SU-DHL-6 (cell line): ENCODE data around the gene EEF1AKMT3.

ENCODE experiments used
- H2AFZ ChIP-seq: fragments of 200-600 bp; sonication (generic); 2 replicates; pipeline ENCODE4 v1.6.1; 2014; ENCODE audit warnings: low read depth, mild to moderate bottlenecking, moderate library complexity, mixed read lengths, antibody characterized with exemption, low read length; ENCODE audit not compliant: severe bottlenecking
- H3F3A ChIP-seq: fragments of 200-600 bp; shearing (Covaris generic); 2 replicates; pipeline ENCODE4 v1.6.0; 2016; ENCODE audit warnings: antibody characterized with exemption, mild to moderate bottlenecking; ENCODE audit not compliant: insufficient read depth
- H3K27ac ChIP-seq: fragments of 200-600 bp; sonication (generic); 2 replicates; pipeline ENCODE4 v1.5.1; 2016; ENCODE audit warnings: low read depth, mild to moderate bottlenecking, low read length, moderate library complexity, mixed read lengths
- H3K27me3 ChIP-seq: fragments of 200-600 bp; sonication (generic), shearing (Covaris generic); 2 replicates; pipeline ENCODE4 v1.6.0; 2014; ENCODE audit warnings: mild to moderate bottlenecking, low read length
- H3K36me3 ChIP-seq: fragments of 200-600 bp; sonication (generic); 2 replicates; pipeline ENCODE4 v1.6.1; 2014; ENCODE audit warnings: mild to moderate bottlenecking, low read length, mixed read lengths
- H3K4me2 ChIP-seq: fragments of 300-600, 200-600 bp; shearing (Covaris generic), sonication (generic); 2 replicates; pipeline ENCODE4 v1.6.0; 2014; ENCODE audit warnings: low read length, low read depth, mild to moderate bottlenecking; ENCODE audit not compliant: poor library complexity, severe bottlenecking
- H3K4me3 ChIP-seq: fragments of 200-600 bp; sonication (generic); 2 replicates; pipeline ENCODE4 v1.5.1; 2014; ENCODE audit warnings: antibody characterized with exemption, low read length, mild to moderate bottlenecking, mixed read lengths; ENCODE audit not compliant: insufficient read depth, poor library complexity, severe bottlenecking
- H3K79me2 ChIP-seq: fragments of 200-600 bp; sonication (generic); 2 replicates; pipeline ENCODE4 v1.6.1; 2014; ENCODE audit warnings: mild to moderate bottlenecking, low read length, moderate library complexity; ENCODE audit not compliant: insufficient read depth
- H3K9ac ChIP-seq: fragments of 200-600 bp; sonication (generic); 2 replicates; pipeline ENCODE4 v1.7.0; 2014; ENCODE audit warnings: mild to moderate bottlenecking, low read length
- H3K9me2 ChIP-seq: fragments of 200-600 bp; sonication (generic); replicated peaks from 2 replicates; pipeline ENCODE4 v1.6.1; 2014; ENCODE audit warnings: low read length; ENCODE audit not compliant: insufficient read depth
- H3K9me3 ChIP-seq: fragments of 200-600 bp; sonication (generic); 2 replicates; pipeline ENCODE4 v1.6.1; 2014; ENCODE audit warnings: low read length, mixed read lengths; ENCODE audit not compliant: insufficient read depth
- H4K20me1 ChIP-seq: fragments of 200-600 bp; sonication (generic); 2 replicates; pipeline ENCODE4 v1.6.1; 2014; ENCODE audit warnings: low read depth, mild to moderate bottlenecking, antibody characterized with exemption, low read length, moderate library complexity, mixed read lengths
- CTCF ChIP-seq: fragments of 200-600 bp; sonication (generic); IDR thresholded peaks from one replicate; pipeline ENCODE4 v1.5.1; 2017; ENCODE audit warnings: antibody characterized with exemption, mild to moderate bottlenecking, low read length, moderate library complexity; ENCODE audit not compliant: insufficient read depth, poor library complexity, severe bottlenecking
- EZH2phosphoT487 ChIP-seq: fragments of 200-600 bp; sonication (generic), shearing (Covaris generic); conservative IDR thresholded peaks from 2 replicates; pipeline ENCODE4 v1.6.1; 2018; ENCODE audit warnings: mild to moderate bottlenecking, antibody characterized with exemption, low read length, moderate library complexity, mixed read lengths

Gene EEF1AKMT3

GRCh38 chr12:57735198-57735855, 37.1 kb upstream of the EEF1AKMT3 start:
- H3K4me2 ChIP-seq = no peak overlapping the region
- peaks cover 12% of the 10 kb centered on the region for H3K79me2 ChIP-seq
- H2AFZ ChIP-seq = no peak overlapping the region
- H3K9ac ChIP-seq = no peak overlapping the region
- H4K20me1 ChIP-seq = no peaks in the 10 kb centered on the region
- no peak overlapping the region for H3K4me3 ChIP-seq
- H3K27me3 ChIP-seq = no peaks in the 10 kb centered on the region
- H3K27ac ChIP-seq = no peak overlapping the region
- TF ChIP-seq CTCF (no peak), EZH2phosphoT487 (no peak)
- no peaks in the 10 kb centered on the region for H3K9me3 ChIP-seq
- no peaks in the 10 kb centered on the region; the same call in 1 of the 2 replicates for H3K36me3 ChIP-seq
- H3F3A ChIP-seq = no peaks in the 10 kb centered on the region
- H3K9me2 ChIP-seq = no peaks in the 10 kb centered on the region

DNA sequence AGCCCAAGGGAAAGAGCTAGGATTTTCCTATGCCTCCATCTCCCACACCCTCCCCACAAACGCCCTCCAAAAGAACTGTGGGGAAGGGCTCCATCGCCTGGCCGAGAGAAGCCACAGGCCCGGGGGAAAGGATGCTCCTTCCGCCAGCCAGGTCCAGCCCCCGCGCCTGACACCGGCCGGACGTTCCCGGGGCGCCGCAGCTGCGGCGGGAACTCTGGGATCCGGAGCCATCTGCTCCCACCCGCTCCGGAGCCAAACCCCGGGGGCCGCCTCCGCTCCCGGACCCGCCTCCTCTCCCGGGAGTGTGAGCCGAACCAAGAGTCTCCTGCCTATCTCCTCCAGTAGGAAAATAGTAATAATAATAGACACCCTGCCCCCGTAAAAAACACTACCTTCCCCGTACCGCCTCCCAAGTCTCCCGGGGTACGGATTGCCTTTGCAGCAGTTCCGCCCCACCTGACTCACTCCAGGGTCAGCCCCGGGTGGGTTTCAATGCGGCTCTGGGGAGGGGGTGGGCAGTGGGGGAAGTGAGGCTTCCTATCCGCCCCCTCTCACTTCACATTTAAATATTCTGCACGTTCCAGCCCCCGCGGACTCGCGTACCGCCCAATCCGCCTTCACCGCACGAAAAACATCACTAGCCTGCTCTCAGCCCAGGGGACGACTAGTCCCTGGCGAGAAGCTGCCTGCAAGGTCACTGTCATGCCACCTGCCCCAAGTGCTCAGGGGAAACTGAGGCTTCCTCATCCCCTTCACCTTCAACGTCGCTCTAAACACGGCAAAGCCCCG, 36.3 kb upstream of the EEF1AKMT3 start:
- H3F3A ChIP-seq = no peaks in the 10 kb centered on the region
- no peaks in the 10 kb centered on the region for H4K20me1 ChIP-seq
- H3K4me3 ChIP-seq = no peak overlapping the region
- H2AFZ ChIP-seq = no peak overlapping the region
- no peaks in the 10 kb centered on the region; the same call in 1 of the 2 replicates for H3K36me3 ChIP-seq
- H3K79me2 ChIP-seq = peaks cover 12% of the 10 kb centered on the region
- TF ChIP-seq CTCF (no peak), EZH2phosphoT487 (no peak)
- H3K9me3 ChIP-seq = no peaks in the 10 kb centered on the region
- no peaks in the 10 kb centered on the region for H3K9me2 ChIP-seq
- H3K27ac ChIP-seq = no peak overlapping the region
- no peak overlapping the region for H3K9ac ChIP-seq
- no peaks in the 10 kb centered on the region for H3K27me3 ChIP-seq
- H3K4me2 ChIP-seq = no peak overlapping the region

DNA sequence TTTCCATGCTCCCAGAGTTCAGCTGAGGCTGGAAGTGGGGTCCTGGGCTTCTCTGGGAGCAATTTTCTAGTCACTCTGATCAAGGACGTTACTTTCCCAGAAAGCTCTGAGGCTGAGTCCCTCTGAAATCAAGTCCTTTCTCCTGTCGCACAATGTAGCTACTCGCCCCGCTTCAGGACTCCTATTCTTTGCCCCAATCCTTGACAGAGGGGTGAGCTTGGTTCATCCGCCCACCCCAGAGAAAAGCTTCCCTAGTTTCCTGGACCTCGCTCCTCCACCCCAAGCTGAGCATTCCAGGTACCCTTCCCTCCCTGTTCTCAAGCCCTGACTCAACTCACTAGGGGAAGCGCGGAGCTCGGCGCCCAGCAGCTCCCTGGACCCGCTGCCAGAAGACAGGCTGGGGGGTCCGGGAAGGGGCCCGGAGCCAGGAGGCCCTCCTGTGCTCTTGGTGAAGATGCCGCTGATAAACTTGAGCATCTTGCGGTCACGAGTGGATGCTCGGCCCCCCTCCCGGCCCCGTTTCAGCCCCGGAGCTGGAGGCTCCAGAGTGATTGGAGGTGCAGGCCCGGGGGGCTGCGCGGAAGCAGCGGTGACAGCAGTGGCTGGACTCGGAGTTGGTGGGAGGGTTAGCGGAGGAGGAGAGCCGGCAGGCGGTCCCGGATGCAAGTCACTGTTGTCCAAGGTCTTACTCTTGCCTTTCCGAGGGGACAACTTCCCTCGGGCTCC, 35.5 kb upstream of the EEF1AKMT3 start:
- TF ChIP-seq CTCF = no peak
- no peak for TF ChIP-seq EZH2phosphoT487
- Histone ChIP-seq H3K4me2 (no peak overlapping the region), H3K27ac (no peak overlapping the region), H2AFZ (no peak overlapping the region), H3K36me3 (no peaks in the 10 kb centered on the region), H3K27me3 (no peaks in the 10 kb centered on the region), H3K9me2 (no peaks in the 10 kb centered on the region), H3K4me3 (no peak overlapping the region), H3F3A (no peaks in the 10 kb centered on the region), H4K20me1 (no peaks in the 10 kb centered on the region), H3K9me3 (no peaks in the 10 kb centered on the region), H3K9ac (no peak overlapping the region), H3K79me2 (peaks cover 12% of the 10 kb centered on the region)
